HG03064 (cell line): ENCODE results near the gene FUT3.

Source experiments
- ATAC-seq: cut with Tn5 transposase; IDR thresholded peaks from one replicate; pipeline ENCODE4 v1.9.1; 2021; ENCODE audit warnings: low read depth; ENCODE audit not compliant: unreplicated experiment

FUT3 gene

GRCh38 chr19:5826531-5827341 is 24.5 kb downstream of the FUT3 start:
- no peak for ATAC-seq

GRCh38 chr19:5825178-5825577 is 26.1 kb downstream of the FUT3 start:
- ATAC-seq = no peak

DNA sequence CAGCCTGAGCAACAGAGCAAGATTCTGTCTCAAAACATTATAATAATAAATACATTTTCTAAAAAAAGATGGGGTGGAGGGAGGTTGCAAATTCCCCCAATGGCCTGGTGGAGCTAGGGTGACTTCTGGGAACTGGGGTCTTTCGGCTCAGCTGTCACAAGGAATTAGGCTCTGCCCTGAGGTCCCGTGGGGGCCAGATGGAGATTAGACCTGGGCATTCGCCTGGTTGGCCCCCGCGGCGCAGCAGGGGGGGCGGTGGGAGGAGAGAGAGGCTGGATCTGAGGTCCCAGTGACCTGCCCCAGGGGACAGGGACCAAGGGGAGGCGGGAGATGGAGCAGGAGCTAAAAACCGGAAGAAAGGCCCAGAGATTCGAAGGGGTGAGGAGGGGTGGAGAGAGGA is 26.5 kb downstream of the FUT3 start:
- no peak for ATAC-seq

- no peak for ATAC-seq
Observed at GRCh38 chr19:5823579-5824281, 27.5 kb downstream of the FUT3 start.

DNA sequence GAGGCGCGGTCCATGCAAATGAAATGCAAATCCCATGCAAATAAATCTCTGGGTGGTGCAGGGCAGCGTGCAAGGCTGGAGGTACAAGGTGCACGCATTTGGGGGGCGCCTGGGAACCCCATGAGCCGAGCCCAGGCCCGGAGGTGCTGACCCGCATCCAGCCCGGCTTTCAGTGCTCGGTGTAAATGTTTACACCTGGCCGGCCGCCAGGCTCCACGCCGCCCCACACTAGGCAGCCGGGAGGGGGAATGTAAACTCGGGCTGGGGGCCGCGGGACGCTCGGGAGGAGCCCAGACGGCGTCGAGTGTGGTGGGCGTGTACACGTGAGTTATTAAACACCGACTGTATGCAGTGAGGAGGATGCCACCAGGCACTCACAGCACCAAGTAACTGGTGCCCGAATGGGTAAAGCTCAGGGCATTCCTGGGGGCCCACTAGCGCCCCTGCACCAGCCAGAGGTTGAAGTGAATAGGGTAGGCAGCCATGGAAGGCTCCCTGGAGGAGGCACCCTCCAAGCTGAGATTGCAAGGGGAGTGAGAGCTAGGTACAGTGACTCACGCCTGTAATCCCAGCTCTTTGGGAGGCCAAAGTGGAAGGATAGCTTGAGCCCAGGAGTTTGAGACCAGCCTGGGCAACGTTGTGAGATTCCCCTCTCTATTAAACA is 28.9 kb downstream of the FUT3 start:
- ATAC-seq = no peak

GRCh38 chr19:5821521-5822180 is 29.6 kb downstream of the FUT3 start:
- ATAC-seq = no peak

- no peak for ATAC-seq
Observed at GRCh38 chr19:5820785-5821184, 30.5 kb downstream of the FUT3 start.

DNA sequence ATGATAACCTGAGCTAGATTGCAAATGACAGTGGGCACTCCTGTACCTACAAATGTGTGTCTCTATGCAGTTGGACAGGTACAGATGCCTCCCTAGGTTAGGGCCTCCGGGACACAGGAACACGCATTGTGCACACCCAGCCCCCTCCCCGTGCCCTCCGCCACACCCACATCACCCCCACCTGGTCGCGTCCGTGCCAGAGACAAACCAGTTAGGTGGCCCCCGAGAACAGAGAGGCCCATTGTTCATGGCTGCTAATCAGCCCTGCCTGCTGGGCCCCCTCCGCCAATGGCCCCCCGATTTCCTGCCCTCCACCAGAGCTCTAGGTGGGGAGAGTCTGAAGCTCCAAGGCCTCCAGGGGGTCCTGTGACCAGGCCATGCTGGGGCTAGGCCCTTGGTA is 32.7 kb downstream of the FUT3 start:
- ATAC-seq = no peak

DNA sequence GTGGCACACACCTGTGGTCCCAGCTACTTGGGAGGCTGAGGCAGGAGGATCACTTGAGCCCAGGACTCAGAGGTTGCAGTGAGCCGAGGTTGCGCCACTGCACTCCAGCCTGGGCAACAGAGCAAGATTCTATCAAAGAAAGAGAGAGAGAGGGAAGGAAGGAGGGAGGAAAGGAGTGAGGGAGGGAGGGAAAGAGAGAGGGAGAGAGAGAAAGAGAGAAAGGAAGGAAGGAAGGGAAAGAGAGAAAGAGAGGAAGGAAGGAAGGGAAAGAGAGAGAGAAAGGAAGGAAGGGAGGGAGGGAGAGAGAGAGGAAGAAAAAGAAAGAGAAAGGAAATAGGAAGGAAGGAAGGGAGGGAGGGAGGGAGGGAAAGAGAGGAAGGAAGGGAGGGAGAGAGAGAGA is 34.0 kb downstream of the FUT3 start:
- ATAC-seq = no peak

GRCh38 chr19:5814852-5815246 is 36.4 kb downstream of the FUT3 start:
- ATAC-seq = no peak

DNA sequence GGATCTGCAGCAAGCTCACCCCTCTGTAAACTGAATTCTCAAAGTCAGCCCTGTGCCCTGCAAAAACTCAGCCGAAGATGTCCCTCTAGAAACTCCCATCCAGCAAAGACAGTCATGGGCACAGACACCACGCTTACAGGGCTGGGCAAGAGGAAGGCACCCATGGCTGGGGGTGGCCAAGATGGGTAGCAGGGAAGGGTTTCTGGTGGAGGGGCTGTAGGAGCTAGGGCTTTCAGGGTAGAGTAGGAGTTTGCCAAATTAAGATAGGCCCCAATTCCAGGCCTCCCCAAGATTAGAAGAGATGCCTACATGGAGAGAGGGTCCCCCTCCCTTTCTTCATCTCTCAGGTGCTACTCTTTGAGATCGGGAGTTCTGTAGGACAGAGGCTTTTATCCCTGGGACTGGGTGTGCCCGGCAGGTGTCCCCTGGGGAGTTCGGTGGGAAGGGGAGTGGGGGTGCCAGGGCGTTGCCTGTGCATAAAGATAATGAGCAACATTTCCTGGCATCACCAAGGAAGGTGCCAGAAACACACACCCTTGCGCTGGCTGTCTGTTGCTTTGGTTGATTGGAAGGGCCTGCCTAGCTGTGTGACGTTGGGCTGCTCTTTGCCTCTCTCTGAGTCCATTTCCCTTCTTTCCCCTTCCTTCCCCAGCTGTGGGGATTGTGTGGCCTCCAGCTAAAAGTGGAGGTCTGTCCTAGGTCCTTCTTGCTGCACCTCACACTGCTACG is 37.0 kb downstream of the FUT3 start:
- no peak for ATAC-seq

- ATAC-seq = no peak
Observed at GRCh38 chr19:5811117-5811516, 40.1 kb downstream of the FUT3 start.

DNA sequence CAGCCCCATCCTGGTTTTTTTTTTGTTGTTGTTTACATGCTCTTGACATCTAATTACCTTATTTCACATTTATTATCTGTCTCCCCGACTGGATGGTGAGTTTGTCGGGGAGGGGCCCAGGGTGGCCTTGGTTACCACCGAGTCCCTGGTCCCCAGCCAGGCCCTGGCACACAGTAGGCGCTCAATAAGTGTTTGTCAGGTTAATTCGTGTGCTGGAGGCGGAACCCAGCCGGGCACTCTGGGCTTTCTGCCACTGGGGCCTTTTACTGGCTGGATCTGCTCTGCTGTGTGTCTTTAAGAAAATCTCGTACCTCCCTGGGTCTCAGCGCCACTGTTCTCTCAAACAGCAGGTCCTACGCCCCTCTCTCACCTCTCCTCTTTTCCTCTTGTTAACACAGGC is 41.8 kb downstream of the FUT3 start:
- no peak for ATAC-seq

GRCh38 chr19:5809053-5809452 is 42.2 kb downstream of the FUT3 start:
- no peak for ATAC-seq

DNA sequence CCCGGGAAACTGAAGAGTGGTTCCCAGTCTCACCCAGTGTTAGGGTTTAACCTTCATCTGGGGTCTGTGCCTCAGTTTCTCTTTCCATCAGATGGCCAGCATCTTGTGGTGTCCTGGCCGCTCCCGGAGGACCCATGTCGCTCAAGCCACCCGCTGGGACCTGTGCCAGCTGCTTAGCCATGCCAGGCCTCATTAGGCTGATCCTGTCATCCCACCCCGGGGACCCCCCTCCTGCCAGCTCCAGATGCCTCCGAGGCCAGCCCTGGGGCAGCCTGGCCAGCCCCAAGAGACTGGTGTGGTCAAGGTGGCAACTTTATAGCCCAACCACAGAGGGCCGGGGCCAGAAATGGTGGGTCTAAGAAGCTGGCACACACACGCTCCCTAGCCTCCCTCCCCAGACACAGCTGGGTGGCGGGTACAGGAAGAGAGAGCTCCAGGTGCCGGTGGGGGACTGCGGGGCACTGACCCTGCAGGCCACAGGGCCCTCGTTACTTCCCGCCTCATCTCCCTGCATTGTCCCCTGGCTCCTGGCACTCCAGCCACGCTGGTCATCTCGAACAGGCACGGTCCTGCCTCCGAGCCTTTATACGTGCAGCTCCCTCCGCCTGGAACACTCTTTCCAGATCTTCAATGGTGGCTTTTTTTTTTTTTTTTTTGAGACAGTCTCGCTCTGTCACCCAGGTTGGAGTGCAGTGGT is 43.0 kb downstream of the FUT3 start:
- no peak for ATAC-seq

DNA sequence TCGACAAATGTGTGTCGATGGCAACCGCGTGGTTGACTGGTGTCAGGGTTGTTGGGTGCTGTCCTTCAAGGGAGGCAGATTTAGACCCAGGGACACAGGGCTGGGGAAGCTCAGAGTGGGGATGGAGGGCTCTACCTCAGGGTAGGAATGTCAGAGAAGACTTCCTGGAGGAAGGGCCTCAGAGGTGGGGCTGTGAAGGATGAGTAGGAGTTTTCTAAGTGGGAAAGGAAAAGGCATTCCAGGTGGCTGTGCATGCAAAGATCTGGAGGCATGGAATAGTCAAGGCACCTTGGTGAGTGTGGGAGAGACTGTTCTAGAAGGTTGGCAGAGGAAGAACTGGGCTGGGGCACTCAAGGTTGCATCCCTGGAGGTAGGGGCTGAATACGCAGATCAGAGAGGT is 44.3 kb downstream of the FUT3 start:
- no peak for ATAC-seq

- ATAC-seq = no peak
Observed at GRCh38 chr19:5806133-5806489, 45.1 kb downstream of the FUT3 start.

DNA sequence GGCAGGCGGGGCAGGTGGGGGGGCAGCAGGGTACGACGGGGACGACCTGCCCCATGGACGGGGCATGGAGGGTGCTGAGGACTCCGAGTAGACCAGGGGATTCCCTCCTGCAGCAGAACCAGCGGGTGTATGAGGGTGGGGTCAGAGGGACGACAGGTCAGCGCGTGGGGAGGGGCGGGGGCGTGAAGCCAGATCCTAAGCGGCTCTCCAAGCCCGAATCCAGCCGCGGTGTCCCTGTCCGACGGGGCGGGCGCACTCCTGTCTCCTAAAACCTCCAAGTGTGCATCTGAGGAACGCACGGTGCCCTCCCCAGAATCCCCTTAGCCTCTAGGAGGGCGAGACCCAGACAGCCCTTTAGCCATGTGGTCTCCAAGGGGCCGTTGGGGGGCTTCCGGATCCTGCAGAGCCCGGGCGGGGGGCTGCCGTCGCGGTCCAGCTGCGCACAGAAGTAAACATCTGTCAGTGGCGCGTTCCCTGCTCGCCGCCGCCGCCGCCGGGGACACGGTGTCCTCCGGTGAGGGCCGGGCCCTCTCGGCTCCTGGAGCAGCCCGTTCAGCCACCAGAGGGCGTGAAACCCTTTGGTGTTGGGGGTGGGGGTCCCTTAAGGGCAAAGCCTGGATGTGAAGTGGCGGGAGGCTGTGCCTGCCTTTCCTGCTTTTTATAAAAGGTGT is 45.7 kb downstream of the FUT3 start:
- no peak for ATAC-seq
